ENCODE data around the gene WHAMM. TPM values are rescaled to one million over a fixed set of nuclear protein-coding genes. Genes with fewer than 3 reads are reported as not detected.

Gene WHAMM
- total RNA-seq, 2 donors from 2014 or later = 6.0 to 9.2 TPM

- no peak for TF ChIP-seq POLR2A (IDR thresholded peaks at IDR 0.05)
- TF ChIP-seq CTCF (IDR thresholded peaks at IDR 0.05) = no peak
- ATAC-seq = no peak
- intact Hi-C loops (cut with DNase I) = no loop called here
- no peak for DNase-seq
- 83 to 93% methylated on average over 4 of the region's 4 CpGs for WGBS, 2 donors
- H3K36me3 ChIP-seq (replicated peaks in 1 of 2; ENCODE audit: insufficient read depth in 1 of 2, low read depth in 2 of 2) = peaks cover 12 to 29% of the 10 kb centered on the region in 2 donors
- H3K27ac ChIP-seq = peak overlapping the region in 1 of 4 donors; percentile 71
- no peaks in the 10 kb centered on the region for H3K9me3 ChIP-seq
- no peaks in the 10 kb centered on the region for H3K27me3 ChIP-seq
- H3K4me3 ChIP-seq = no peak overlapping the region
- H3K4me1 ChIP-seq = peaks cover 38% of the 10 kb centered on the region
Observed at GRCh38 chr15:82829234-82829633, 19.8 kb downstream of the WHAMM start.

GRCh38 chr15:82830427-82831173, 21.2 kb downstream of the WHAMM start:
- peaks cover 13 to 40% of the 10 kb centered on the region in 2 donors for H3K36me3 ChIP-seq (replicated peaks in 1 of 2; ENCODE audit: insufficient read depth in 1 of 2, low read depth in 2 of 2)
- no peak for ATAC-seq
- H3K4me3 ChIP-seq = no peak overlapping the region
- H3K9me3 ChIP-seq = no peaks in the 10 kb centered on the region
- WGBS, 2 donors = 78 to 82% methylated on average over 18 of the region's 18 CpGs
- DNase-seq = no peak
- H3K27me3 ChIP-seq = no peaks in the 10 kb centered on the region
- H3K27ac ChIP-seq = no peak overlapping the region
- intact Hi-C loops (cut with DNase I) = no loop called here
- TF ChIP-seq POLR2A (IDR thresholded peaks at IDR 0.05) = no peak
- no peak for TF ChIP-seq CTCF (IDR thresholded peaks at IDR 0.05)
- H3K4me1 ChIP-seq = peaks cover 38% of the 10 kb centered on the region

- Histone ChIP-seq H3K27me3 (no peaks in the 10 kb centered on the region), H3K9me3 (no peaks in the 10 kb centered on the region), H3K36me3 (replicated peaks in 1 of 2; ENCODE audit: insufficient read depth in 1 of 2, low read depth in 2 of 2) (peaks cover 14 to 48% of the 10 kb centered on the region in 2 donors), H3K4me3 (no peak overlapping the region), H3K27ac (peak overlapping the region; percentile 33 to 60 (median 46)), H3K4me1 (peaks cover 38% of the 10 kb centered on the region)
- intact Hi-C loops (cut with DNase I) = no loop called here
- TF ChIP-seq CTCF (IDR thresholded peaks at IDR 0.05) (no peak), POLR2A (IDR thresholded peaks at IDR 0.05) (no peak)
- WGBS, 2 donors = 82 to 88% methylated on average over 5 of the region's 5 CpGs
- ATAC-seq (no peak), DNase-seq (no peak)
Observed at GRCh38 chr15:82831894-82832600, 22.6 kb downstream of the WHAMM start.

GRCh38 chr15:82832601-82833361, 23.4 kb downstream of the WHAMM start:
- DNase-seq (no peak), ATAC-seq (peak; percentile 15)
- Histone ChIP-seq H3K4me1 (peaks cover 33% of the 10 kb centered on the region), H3K27ac (peak overlapping the region; percentile 33 to 60 (median 46)), H3K36me3 (replicated peaks in 1 of 2; ENCODE audit: insufficient read depth in 1 of 2, low read depth in 2 of 2) (peaks cover 14 to 50% of the 10 kb centered on the region in 2 donors), H3K9me3 (no peaks in the 10 kb centered on the region), H3K27me3 (no peaks in the 10 kb centered on the region), H3K4me3 (no peak overlapping the region)
- intact Hi-C loops (cut with DNase I) = no loop called here
- TF ChIP-seq CTCF (IDR thresholded peaks at IDR 0.05) = peak in 1 of 7 experiments; percentile 6
- TF ChIP-seq POLR2A (IDR thresholded peaks at IDR 0.05) = no peak
- WGBS, 2 donors = 47 to 63% methylated on average over 13 of the region's 13 CpGs
